SK-N-SH (cell line): ENCODE data around the gene HLA-E. TPM values are rescaled to one million over a fixed set of nuclear protein-coding genes. Genes with fewer than 3 reads are reported as not detected.

ENCODE experiments used
- CTCF ChIA-PET: fragments of 300-600, 350-600 bp; formaldehyde crosslinking; extraction: SDS; loops from one replicate; lab custom pipeline; 2021; lab: Yijun Ruan, JAX
- POLR2A ChIA-PET: fragments of 350-600 bp; sonication (Branson Sonifier 250); formaldehyde crosslinking; extraction: SDS; loops from one replicate; lab custom pipeline; 2020; ENCODE audit warnings: antibody characterized with exemption, inconsistent platforms; lab: Yijun Ruan, JAX
- DNase-seq: peaks from one replicate; pipeline ENCODE4 v3.0.0; 2012
- H2AFZ ChIP-seq: fragments of 200-600 bp; sonication (generic); 2 replicates; pipeline ENCODE4 v1.8.1; 2016; ENCODE audit warnings: antibody characterized with exemption, mild to moderate bottlenecking, low read depth
- H3F3A ChIP-seq: fragments of 200-600 bp; sonication (generic); replicated peaks from 2 replicates; pipeline ENCODE3; 2016; ENCODE audit warnings: antibody characterized with exemption, mild to moderate bottlenecking; ENCODE audit not compliant: insufficient read depth
- H3K27ac ChIP-seq, 2 experiments: fragments of 200-500 bp in 1 of 2; fragments of 200-600 bp in 1 of 2; sonication (Bioruptor generic) in 1 of 2; sonication (generic), shearing (Covaris generic) in 1 of 2; 2 replicates each; pipeline versions ENCODE4 v1.5.1 to v1.6.1; 2014 to 2016; ENCODE audit warnings: low read depth in 2 of 2, inconsistent platforms in 1 of 2, low read length in 1 of 2, mild to moderate bottlenecking in 1 of 2, mixed read lengths in 1 of 2
- H3K27me3 ChIP-seq: fragments of 200-600 bp; sonication (generic), shearing (Covaris generic); 2 replicates; pipeline ENCODE4 v1.6.1; 2016; ENCODE audit warnings: mixed run types; ENCODE audit not compliant: insufficient read depth
- H3K36me3 ChIP-seq, 2 experiments: fragments of 200-500 bp in 1 of 2; fragments of 200-600 bp in 1 of 2; sonication (Bioruptor generic) in 1 of 2; sonication (generic) in 1 of 2; replicated peaks in 1 of 2; 2 replicates each; pipeline versions ENCODE3 to v1.5.1; 2014 to 2016; ENCODE audit warnings: low read length in 1 of 2, mild to moderate bottlenecking in 1 of 2; ENCODE audit not compliant: insufficient read depth in 2 of 2, control insufficient read depth in 1 of 2
- H3K4me1 ChIP-seq, 2 experiments: fragments of 200-500 bp in 1 of 2; fragments of 200-600 bp in 1 of 2; sonication (Bioruptor generic) in 1 of 2; sonication (generic), shearing (Covaris generic) in 1 of 2; 2 replicates each; pipeline versions ENCODE4 v1.5.1 to v1.6.1; 2014 to 2016; ENCODE audit warnings: low read depth in 1 of 2, low read length in 1 of 2, mixed run types in 1 of 2; ENCODE audit not compliant: insufficient read depth in 2 of 2, control insufficient read depth in 1 of 2
- H3K4me2 ChIP-seq: fragments of 200-600 bp; sonication (generic), shearing (Covaris generic); 2 replicates; pipeline ENCODE4 v1.6.1; 2017; ENCODE audit warnings: mixed run types
- H3K4me3 ChIP-seq, 2 experiments: fragments of 200-500 bp in 1 of 2; fragments of 200-600 bp in 1 of 2; sonication (Bioruptor generic) in 1 of 2; sonication (generic), shearing (Covaris generic) in 1 of 2; 2 replicates each; pipeline versions ENCODE4 v1.5.1 to v1.8.1; 2014 to 2016; ENCODE audit warnings: low read depth in 2 of 2, inconsistent platforms in 1 of 2, low read length in 1 of 2, mild to moderate bottlenecking in 1 of 2, mixed read lengths in 1 of 2, moderate library complexity in 1 of 2
- H3K79me2 ChIP-seq: fragments of 200-600 bp; sonication (generic); 2 replicates; pipeline ENCODE4 v1.8.1; 2017; ENCODE audit warnings: mild to moderate bottlenecking; ENCODE audit not compliant: insufficient read depth
- H3K9ac ChIP-seq: fragments of 200-600 bp; sonication (generic); 2 replicates; pipeline ENCODE4 v1.6.1; 2017; ENCODE audit warnings: mixed run types
- H3K9me2 ChIP-seq: fragments of 200-600 bp; sonication (generic); 2 replicates; pipeline ENCODE4 v1.6.1; 2017; ENCODE audit warnings: mixed run types
- H3K9me3 ChIP-seq: fragments of 200-600 bp; sonication (generic); 2 replicates; pipeline ENCODE4 v1.6.1; 2017; ENCODE audit warnings: mixed run types, mild to moderate bottlenecking, moderate library complexity
- H4K20me1 ChIP-seq: fragments of 200-600 bp; sonication (generic); 2 replicates; pipeline ENCODE4 v1.6.1; 2017; ENCODE audit warnings: mild to moderate bottlenecking, mixed run types; ENCODE audit not compliant: insufficient read depth
- CTCF ChIP-seq: fragments of 200-600 bp; sonication (generic); IDR thresholded peaks from 2 replicates; pipeline ENCODE4 v1.6.1; 2017; ENCODE audit warnings: antibody characterized with exemption, mild to moderate bottlenecking, moderate library complexity
- ELF1 ChIP-seq: IDR thresholded peaks from 2 replicates; pipeline ENCODE4 v1.4.0; 2012
- EZH2phosphoT487 ChIP-seq: fragments of 200-600 bp; sonication (generic); IDR thresholded peaks from 2 replicates; pipeline ENCODE4 v1.6.1; 2017; ENCODE audit warnings: low read depth, mixed run types, mild to moderate bottlenecking, antibody characterized with exemption, moderate library complexity, borderline replicate concordance
- FOSL2 ChIP-seq: IDR thresholded peaks from 2 replicates; pipeline ENCODE4 v1.4.0; 2012; ENCODE audit warnings: low read depth, mild to moderate bottlenecking, moderate library complexity, borderline replicate concordance
- FOXM1 ChIP-seq: IDR thresholded peaks from 2 replicates; pipeline ENCODE4 v1.4.0; 2012; ENCODE audit warnings: low read depth, mild to moderate bottlenecking
- IRF3 ChIP-seq: fragments of 150-350 bp; IDR thresholded peaks from 2 replicates; pipeline ENCODE4 v1.6.1; 2016; ENCODE audit warnings: mild to moderate bottlenecking, low read depth, low read length
- JUND ChIP-seq: IDR thresholded peaks from 2 replicates; pipeline ENCODE4 v1.4.0; 2012
- MAX ChIP-seq: IDR thresholded peaks from 2 replicates; pipeline ENCODE4 v1.4.0; 2012; ENCODE audit warnings: low read depth
- MEF2A ChIP-seq: IDR thresholded peaks from 2 replicates; pipeline ENCODE4 v1.4.0; 2012; ENCODE audit warnings: low read depth, borderline replicate concordance
- PBX3 ChIP-seq: IDR thresholded peaks from 2 replicates; pipeline ENCODE4; 2012
- RAD21 ChIP-seq: IDR thresholded peaks from 2 replicates; pipeline ENCODE4 v1.6.1; 2012; ENCODE audit warnings: mild to moderate bottlenecking, low read length
- RCOR1 ChIP-seq: fragments of 150-350 bp; IDR thresholded peaks from 2 replicates; pipeline ENCODE4 v1.6.1; 2017; ENCODE audit warnings: antibody characterized with exemption, low read length
- RFX5 ChIP-seq: IDR thresholded peaks from 2 replicates; pipeline ENCODE4 v1.6.1; 2012; ENCODE audit warnings: mild to moderate bottlenecking, improper control_type of control experiment, low read length
- RXRA ChIP-seq: IDR thresholded peaks from 2 replicates; pipeline ENCODE4 v1.4.0; 2012; ENCODE audit warnings: low read depth, mild to moderate bottlenecking, borderline replicate concordance
- SMC3 ChIP-seq: IDR thresholded peaks from 2 replicates; pipeline ENCODE4 v1.6.1; 2012; ENCODE audit warnings: low read depth, low read length, improper control_type of control experiment
- USF1 ChIP-seq: IDR thresholded peaks from 2 replicates; pipeline ENCODE4 v1.4.0; 2012; ENCODE audit warnings: low read depth, borderline replicate concordance
- USF2 ChIP-seq: fragments of 150-350 bp; IDR thresholded peaks from 2 replicates; pipeline ENCODE4 v1.6.1; 2017; ENCODE audit warnings: antibody characterized with exemption, low read length, low read depth, borderline replicate concordance
- YY1 ChIP-seq: IDR thresholded peaks from 2 replicates; pipeline ENCODE4 v1.4.0; 2012; ENCODE audit warnings: low read depth, mild to moderate bottlenecking
- ZBTB33 ChIP-seq: IDR thresholded peaks from 2 replicates; pipeline ENCODE4 v1.4.0; 2012; ENCODE audit warnings: low read depth, borderline replicate concordance
- WGBS: methylation state at CpG from one replicate; pipeline ENCODE4 v1.1.6; 2017; ENCODE audit warnings: low lambda C conversion rate; 5-methylcytosine and 5-hydroxymethylcytosine counted together
- polyA plus RNA-seq, 3 experiments: library from polyadenylated mRNA; depleted of rRNA; stranded (reverse); fragments of >200 nt; gene quantifications; 2 replicates each; pipeline ENCODE4 v1.2.3, GENCODE V29; 2012

HLA-E gene
- polyA plus RNA-seq, 1 of the 3 experiments (the other 2 are of a cell fraction) = 90.9 TPM

- TF ChIP-seq MAX (no peak), USF2 (no peak), ELF1 (no peak), ZBTB33 (no peak)
Measured at GRCh38 chr6:30465595-30466306, 23.6 kb upstream of the HLA-E start (continued).

GRCh38 chr6:30470968-30471367 is 18.3 kb upstream of the HLA-E start:
- ChIA-PET POLR2A (no interaction called here), CTCF (interaction anchor here (1.0 to 2.1 kb wide), 5 partner anchors 11 to 74 kb away, joined by 3 to 6 read pairs (median 4); no protein-coding TSS in a partner anchor)
- Histone ChIP-seq H3K4me3 (no peak overlapping the region), H3K4me2 (no peak overlapping the region), H3K79me2 (no peaks in the 10 kb centered on the region), H3K4me1 (no peaks in the 10 kb centered on the region; a peak in 1 of 4 replicates), H3F3A (no peaks in the 10 kb centered on the region), H3K9me3 (no peaks in the 10 kb centered on the region; the same call in 1 of the 2 replicates), H2AFZ (no peak overlapping the region), H4K20me1 (no peaks in the 10 kb centered on the region), H3K27me3 (peaks cover 34% of the 10 kb centered on the region), H3K9ac (no peak overlapping the region), H3K27ac (no peak overlapping the region), H3K36me3 (no peaks in the 10 kb centered on the region), H3K9me2 (no peaks in the 10 kb centered on the region)
- WGBS = 40% methylated on average over 1 of the region's 1 CpG
- DNase-seq = no peak
- no peak for TF ChIP-seq RCOR1
- TF ChIP-seq IRF3 = no peak
- no peak for TF ChIP-seq MEF2A
- no peak for TF ChIP-seq CTCF
- no peak for TF ChIP-seq FOXM1
- TF ChIP-seq SMC3 = no peak
- TF ChIP-seq EZH2phosphoT487 = no peak
- TF ChIP-seq JUND = no peak
- no peak for TF ChIP-seq RAD21
- no peak for TF ChIP-seq YY1
- TF ChIP-seq RFX5 = no peak
- TF ChIP-seq USF1 = no peak
- no peak for TF ChIP-seq PBX3
- no peak for TF ChIP-seq RXRA
- TF ChIP-seq ZBTB33 = no peak
- no peak for TF ChIP-seq FOSL2
